ENCODE measurements around the gene FCRL6.

Gene FCRL6

DNA sequence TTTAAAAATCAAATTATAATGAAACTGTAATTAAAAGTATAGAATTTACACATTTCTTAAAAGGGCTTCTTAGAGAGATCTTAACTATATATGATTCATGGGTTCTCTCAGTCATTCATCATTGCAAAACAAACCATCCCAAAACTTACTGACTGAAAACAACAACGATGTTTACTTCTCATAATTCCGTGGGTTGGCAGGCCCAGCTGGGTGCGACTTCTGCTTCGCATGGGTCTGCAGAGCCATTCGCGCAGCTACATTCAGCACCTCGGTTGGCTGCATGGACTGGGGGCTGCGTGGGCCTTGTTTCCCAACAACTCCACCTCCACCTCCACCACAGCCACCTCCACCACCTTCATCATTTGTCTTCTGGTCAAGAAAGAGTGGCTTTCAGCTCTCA lies 28.6 kb downstream of the FCRL6 start:
- no peaks in the 10 kb centered on the region; the same call in 1 of the 2 replicates for H3K27me3 ChIP-seq (ENCODE audit: insufficient read depth, low read length)
- no peaks in the 10 kb centered on the region for H4K20me1 ChIP-seq (ENCODE audit: insufficient read depth, low read length)

DNA sequence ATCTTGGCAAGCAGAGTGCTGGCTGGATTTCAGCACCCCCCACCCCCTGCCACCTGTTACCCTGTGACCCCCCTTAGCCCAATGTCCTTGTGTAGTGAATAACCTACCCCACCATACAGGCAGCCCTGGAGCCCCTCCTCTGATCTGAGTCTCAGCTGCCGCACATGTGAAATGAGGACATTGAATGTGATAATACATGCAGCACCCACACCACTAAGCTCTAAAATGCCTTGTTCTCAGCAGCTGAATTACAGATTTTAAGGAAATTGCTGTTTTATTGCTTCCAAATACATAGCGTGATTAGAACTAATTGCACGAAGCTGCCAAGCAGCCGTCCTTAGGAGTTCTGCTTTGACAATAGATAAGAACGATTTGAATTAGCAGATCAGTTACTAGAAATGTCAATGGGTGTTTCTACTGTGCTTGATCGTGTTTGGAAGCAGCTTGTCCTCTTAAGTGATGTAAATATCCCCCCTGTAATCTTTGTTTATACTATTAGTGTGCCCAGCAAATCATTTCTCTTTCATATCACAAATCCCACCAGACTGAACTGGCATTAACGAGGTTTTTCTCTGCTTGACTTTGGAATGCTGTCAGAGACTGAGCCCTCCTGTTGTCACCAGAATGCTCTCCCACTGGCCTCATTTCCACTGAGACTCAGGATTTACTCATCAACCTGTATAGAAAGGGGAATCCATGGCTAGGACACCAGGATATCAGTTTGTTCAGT lies 29.4 kb downstream of the FCRL6 start:
- H3K4me3 ChIP-seq (ENCODE audit: low read depth, low read length, poor library complexity, severe bottlenecking) = no peak overlapping the region
- H4K20me1 ChIP-seq (ENCODE audit: insufficient read depth, low read length) = no peaks in the 10 kb centered on the region
- no peak overlapping the region for H3K4me2 ChIP-seq (ENCODE audit: low read length)
- H3K27ac ChIP-seq (ENCODE audit: low read depth, low read length, poor library complexity, severe bottlenecking) = no peak overlapping the region
- no peaks in the 10 kb centered on the region for H3K9me2 ChIP-seq (ENCODE audit: low read depth, low read length)
- no peaks in the 10 kb centered on the region; the same call in 1 of the 2 replicates for H3K27me3 ChIP-seq (ENCODE audit: insufficient read depth, low read length)
- H2AFZ ChIP-seq (ENCODE audit: low read length) = no peak overlapping the region
- H3K9ac ChIP-seq (ENCODE audit: low read length) = no peak overlapping the region
- no peaks in the 10 kb centered on the region for H3K9me3 ChIP-seq (ENCODE audit: low read length)
- no peaks in the 10 kb centered on the region for H3K79me2 ChIP-seq (ENCODE audit: insufficient read depth, low read length)
- H3K4me1 ChIP-seq (ENCODE audit: insufficient read depth, low read length, severe bottlenecking) = no peaks in the 10 kb centered on the region
- no peaks in the 10 kb centered on the region for H3K36me3 ChIP-seq (ENCODE audit: insufficient read depth, low read length)
- H3F3A ChIP-seq (ENCODE audit: insufficient read depth, low read length) = no peaks in the 10 kb centered on the region
- TF ChIP-seq, protein P1, sequence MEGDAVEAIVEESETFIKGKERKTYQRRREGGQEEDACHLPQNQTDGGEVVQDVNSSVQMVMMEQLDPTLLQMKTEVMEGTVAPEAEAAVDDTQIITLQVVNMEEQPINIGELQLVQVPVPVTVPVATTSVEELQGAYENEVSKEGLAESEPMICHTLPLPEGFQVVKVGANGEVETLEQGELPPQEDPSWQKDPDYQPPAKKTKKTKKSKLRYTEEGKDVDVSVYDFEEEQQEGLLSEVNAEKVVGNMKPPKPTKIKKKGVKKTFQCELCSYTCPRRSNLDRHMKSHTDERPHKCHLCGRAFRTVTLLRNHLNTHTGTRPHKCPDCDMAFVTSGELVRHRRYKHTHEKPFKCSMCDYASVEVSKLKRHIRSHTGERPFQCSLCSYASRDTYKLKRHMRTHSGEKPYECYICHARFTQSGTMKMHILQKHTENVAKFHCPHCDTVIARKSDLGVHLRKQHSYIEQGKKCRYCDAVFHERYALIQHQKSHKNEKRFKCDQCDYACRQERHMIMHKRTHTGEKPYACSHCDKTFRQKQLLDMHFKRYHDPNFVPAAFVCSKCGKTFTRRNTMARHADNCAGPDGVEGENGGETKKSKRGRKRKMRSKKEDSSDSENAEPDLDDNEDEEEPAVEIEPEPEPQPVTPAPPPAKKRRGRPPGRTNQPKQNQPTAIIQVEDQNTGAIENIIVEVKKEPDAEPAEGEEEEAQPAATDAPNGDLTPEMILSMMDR (IDR thresholded peaks at IDR 0.05; ENCODE audit: low read length) = no peak
- TF ChIP-seq EZH2 (IDR thresholded peaks at IDR 0.05; ENCODE audit: borderline replicate concordance, low read length) = no peak

More for the DNA sequence above, 28.6 kb downstream of the FCRL6 start:
- Histone ChIP-seq H3K4me3 (ENCODE audit: low read depth, low read length, poor library complexity, severe bottlenecking) (no peak overlapping the region), H3K4me2 (ENCODE audit: low read length) (no peak overlapping the region), H3K27ac (ENCODE audit: low read depth, low read length, poor library complexity, severe bottlenecking) (no peak overlapping the region), H3K79me2 (ENCODE audit: insufficient read depth, low read length) (no peaks in the 10 kb centered on the region), H3K9ac (ENCODE audit: low read length) (no peak overlapping the region), H3F3A (ENCODE audit: insufficient read depth, low read length) (no peaks in the 10 kb centered on the region), H2AFZ (ENCODE audit: low read length) (no peak overlapping the region), H3K9me2 (ENCODE audit: low read depth, low read length) (no peaks in the 10 kb centered on the region), H3K36me3 (ENCODE audit: insufficient read depth, low read length) (no peaks in the 10 kb centered on the region), H3K4me1 (ENCODE audit: insufficient read depth, low read length, severe bottlenecking) (no peaks in the 10 kb centered on the region), H3K9me3 (ENCODE audit: low read length) (no peaks in the 10 kb centered on the region)
- no peak for TF ChIP-seq EZH2 (IDR thresholded peaks at IDR 0.05; ENCODE audit: borderline replicate concordance, low read length)
- TF ChIP-seq, protein P1 (IDR thresholded peaks at IDR 0.05; ENCODE audit: low read length) = no peak

DNA sequence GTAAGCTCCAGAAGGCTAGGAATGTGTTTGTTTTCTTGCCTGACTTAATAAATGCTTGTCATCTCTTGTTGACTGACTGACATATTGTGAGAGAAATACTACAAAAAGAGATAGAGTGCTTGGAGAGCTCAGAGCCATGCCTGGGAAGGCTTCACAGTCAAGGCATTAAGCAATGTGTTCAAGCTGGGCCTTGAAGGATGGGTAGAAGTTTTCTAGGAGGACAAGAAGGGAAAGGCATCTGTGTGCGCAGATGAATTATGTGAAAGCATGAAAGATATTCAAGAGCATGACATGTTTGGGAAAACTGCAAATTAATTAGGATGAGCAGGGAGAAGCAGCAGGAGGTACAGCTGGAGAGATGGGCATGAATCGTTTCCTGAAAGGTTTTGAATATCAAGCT lies 30.1 kb downstream of the FCRL6 start:
- Histone ChIP-seq H3K27ac (ENCODE audit: low read depth, low read length, poor library complexity, severe bottlenecking) (no peak overlapping the region), H3K4me2 (ENCODE audit: low read length) (no peak overlapping the region), H4K20me1 (ENCODE audit: insufficient read depth, low read length) (no peaks in the 10 kb centered on the region), H3F3A (ENCODE audit: insufficient read depth, low read length) (no peaks in the 10 kb centered on the region), H3K27me3 (ENCODE audit: insufficient read depth, low read length) (no peaks in the 10 kb centered on the region; the same call in 1 of the 2 replicates), H3K9me2 (ENCODE audit: low read depth, low read length) (no peaks in the 10 kb centered on the region), H3K9me3 (ENCODE audit: low read length) (no peaks in the 10 kb centered on the region), H3K9ac (ENCODE audit: low read length) (no peak overlapping the region), H3K36me3 (ENCODE audit: insufficient read depth, low read length) (no peaks in the 10 kb centered on the region), H3K4me1 (ENCODE audit: insufficient read depth, low read length, severe bottlenecking) (no peaks in the 10 kb centered on the region), H3K79me2 (ENCODE audit: insufficient read depth, low read length) (no peaks in the 10 kb centered on the region), H2AFZ (ENCODE audit: low read length) (no peak overlapping the region), H3K4me3 (ENCODE audit: low read depth, low read length, poor library complexity, severe bottlenecking) (no peak overlapping the region)
- TF ChIP-seq, protein P1 (IDR thresholded peaks at IDR 0.05; ENCODE audit: low read length) = no peak
- no peak for TF ChIP-seq EZH2 (IDR thresholded peaks at IDR 0.05; ENCODE audit: borderline replicate concordance, low read length)

Measured in OCI-LY1 (cell line).